ENCODE measurements around the gene MROH8. TPM values are rescaled to one million over a fixed set of nuclear protein-coding genes. Genes with fewer than 3 reads are reported as not detected.

Gene MROH8
- total and polyA plus RNA-seq, 3 experiments from 2014 or later, result 1.6 to 3.0 (median 2.6) TPM

GRCh38 chr20:37204056-37204455 is 24.7 kb upstream of the MROH8 start:
- Mint-ChIP-seq H3K27ac (peak overlapping the region in 1 of 8 donors; percentile 38), H3K9me3 (no peaks in the 10 kb centered on the region), H3K27me3 (no peaks in the 10 kb centered on the region), H3K36me3 (peaks cover 7 to 91% (median 28%) of the 10 kb centered on the region in 3 donors), H3K4me1 (peaks cover 4 to 5% (median 4%) of the 10 kb centered on the region in 3 donors), H3K4me3 (no peak overlapping the region)
- no peak for DNase-seq
- peaks cover 63% of the 10 kb centered on the region for H3K36me3 ChIP-seq (ENCODE audit: insufficient read depth, low read length)
- H3K27ac ChIP-seq (ENCODE audit: low read depth, low read length), result no peak overlapping the region
- H3K27me3 ChIP-seq (ENCODE audit: insufficient read depth, low read length, poor library complexity, severe bottlenecking), result no peaks in the 10 kb centered on the region
- POLR2A ChIA-PET, result no interaction called here
- CTCF ChIA-PET, result interaction anchor here (3.6 kb wide), 1 partner anchor 8 kb away, joined by 14 read pairs; no protein-coding TSS in a partner anchor
- no peak overlapping the region for H3K4me3 ChIP-seq (ENCODE audit: low read length)
- H3K9me3 ChIP-seq (ENCODE audit: low read length), result no peaks in the 10 kb centered on the region
- no peaks in the 10 kb centered on the region for H3K4me1 ChIP-seq (ENCODE audit: insufficient read depth, low read length)

GRCh38 chr20:37202267-37202943 is 23.1 kb upstream of the MROH8 start:
- Histone ChIP-seq H3K4me3 (ENCODE audit: low read length) (no peak overlapping the region), H3K27me3 (ENCODE audit: insufficient read depth, low read length, poor library complexity, severe bottlenecking) (no peaks in the 10 kb centered on the region), H3K27ac (ENCODE audit: low read depth, low read length) (no peak overlapping the region), H3K9me3 (ENCODE audit: low read length) (no peaks in the 10 kb centered on the region), H3K36me3 (ENCODE audit: insufficient read depth, low read length) (peaks cover 58% of the 10 kb centered on the region), H3K4me1 (ENCODE audit: insufficient read depth, low read length) (no peaks in the 10 kb centered on the region)
- POLR2A ChIA-PET, result no interaction called here
- Mint-ChIP-seq H3K4me1 (peaks cover 4 to 8% (median 4%) of the 10 kb centered on the region in 3 donors), H3K4me3 (no peak overlapping the region), H3K9me3 (no peaks in the 10 kb centered on the region), H3K36me3 (peaks cover 12 to 90% (median 24%) of the 10 kb centered on the region in 3 donors), H3K27ac (peak overlapping the region in 2 of 8 donors; percentile 41 to 47), H3K27me3 (no peaks in the 10 kb centered on the region)
- CTCF ChIA-PET, result interaction anchor here (1.4 to 2.7 kb wide), 2 partner anchors 12 to 331 kb away, joined by 4 to 8 read pairs; no protein-coding TSS in a partner anchor
- peak in 1 of 5 donors; percentile 12 for DNase-seq

GRCh38 chr20:37201827-37202162 is 22.4 kb upstream of the MROH8 start:
- H3K27ac Mint-ChIP-seq, result peak overlapping the region in 2 of 8 donors; percentile 41
- no peak overlapping the region for H3K4me3 Mint-ChIP-seq
- peaks cover 12 to 89% (median 23%) of the 10 kb centered on the region in 3 donors for H3K36me3 Mint-ChIP-seq
- Histone ChIP-seq H3K27me3 (ENCODE audit: insufficient read depth, low read length, poor library complexity, severe bottlenecking) (no peaks in the 10 kb centered on the region), H3K4me3 (ENCODE audit: low read length) (no peak overlapping the region), H3K27ac (ENCODE audit: low read depth, low read length) (no peak overlapping the region), H3K9me3 (ENCODE audit: low read length) (no peaks in the 10 kb centered on the region), H3K36me3 (ENCODE audit: insufficient read depth, low read length) (peaks cover 52% of the 10 kb centered on the region), H3K4me1 (ENCODE audit: insufficient read depth, low read length) (no peaks in the 10 kb centered on the region)
- no peaks in the 10 kb centered on the region for H3K27me3 Mint-ChIP-seq
- peaks cover 9 to 13% (median 10%) of the 10 kb centered on the region in 3 donors for H3K4me1 Mint-ChIP-seq
- no peaks in the 10 kb centered on the region for H3K9me3 Mint-ChIP-seq
- ChIA-PET POLR2A (interaction anchor here (0.7 kb wide), 1 partner anchor 333 kb away, joined by 4 read pairs; no protein-coding TSS in a partner anchor), CTCF (interaction anchor here (1.1 to 2.7 kb wide), 3 partner anchors 10 to 332 kb away, joined by 5 to 8 read pairs (median 6); no protein-coding TSS in a partner anchor)
- DNase-seq, result no peak

- Mint-ChIP-seq H3K36me3 (peaks cover 12 to 87% (median 27%) of the 10 kb centered on the region in 3 donors), H3K9me3 (no peaks in the 10 kb centered on the region), H3K27me3 (no peaks in the 10 kb centered on the region), H3K27ac (peak overlapping the region in 1 of 8 donors; percentile 38), H3K4me3 (no peak overlapping the region), H3K4me1 (peaks cover 15 to 18% (median 15%) of the 10 kb centered on the region in 3 donors)
- Histone ChIP-seq H3K9me3 (ENCODE audit: low read length) (no peaks in the 10 kb centered on the region), H3K4me3 (ENCODE audit: low read length) (no peak overlapping the region), H3K27me3 (ENCODE audit: insufficient read depth, low read length, poor library complexity, severe bottlenecking) (no peaks in the 10 kb centered on the region), H3K36me3 (ENCODE audit: insufficient read depth, low read length) (peaks cover 51% of the 10 kb centered on the region), H3K4me1 (ENCODE audit: insufficient read depth, low read length) (no peaks in the 10 kb centered on the region), H3K27ac (ENCODE audit: low read depth, low read length) (no peak overlapping the region)
- CTCF ChIA-PET, result interaction anchor here (1.1 to 2.7 kb wide), 3 partner anchors 9 to 332 kb away, joined by 5 to 8 read pairs (median 6); no protein-coding TSS in a partner anchor
- POLR2A ChIA-PET, result interaction anchor here (0.7 kb wide), 1 partner anchor 334 kb away, joined by 4 read pairs; no protein-coding TSS in a partner anchor
- DNase-seq, result no peak
These were observed 21.8 kb upstream of the MROH8 start for GRCh38 chr20:37200926-37201826.

GRCh38 chr20:37200376-37200775 is 21.0 kb upstream of the MROH8 start:
- no peaks in the 10 kb centered on the region for H3K9me3 Mint-ChIP-seq
- Histone ChIP-seq H3K9me3 (ENCODE audit: low read length) (no peaks in the 10 kb centered on the region), H3K27me3 (ENCODE audit: insufficient read depth, low read length, poor library complexity, severe bottlenecking) (no peaks in the 10 kb centered on the region), H3K27ac (ENCODE audit: low read depth, low read length) (no peak overlapping the region), H3K4me1 (ENCODE audit: insufficient read depth, low read length) (peaks cover 6% of the 10 kb centered on the region), H3K4me3 (ENCODE audit: low read length) (no peak overlapping the region), H3K36me3 (ENCODE audit: insufficient read depth, low read length) (peaks cover 47% of the 10 kb centered on the region)
- peaks cover 9 to 83% (median 25%) of the 10 kb centered on the region in 3 donors for H3K36me3 Mint-ChIP-seq
- no peaks in the 10 kb centered on the region for H3K27me3 Mint-ChIP-seq
- no peak overlapping the region for H3K4me3 Mint-ChIP-seq
- H3K27ac Mint-ChIP-seq, result peak overlapping the region in 1 of 8 donors; percentile 21
- POLR2A ChIA-PET, result no interaction called here
- no peak for DNase-seq
- CTCF ChIA-PET, result interaction anchor here (0.8 to 1.9 kb wide), 2 partner anchors 10 to 334 kb away, joined by 5 to 6 read pairs; no protein-coding TSS in a partner anchor
- H3K4me1 Mint-ChIP-seq, result peaks cover 20% of the 10 kb centered on the region in 3 donors

- Mint-ChIP-seq H3K27me3 (no peaks in the 10 kb centered on the region), H3K36me3 (peaks cover 4 to 76% (median 16%) of the 10 kb centered on the region in 3 donors), H3K9me3 (no peaks in the 10 kb centered on the region), H3K27ac (peak overlapping the region in 4 of 8 donors; percentile 6 to 78 (median 36)), H3K4me3 (no peak overlapping the region), H3K4me1 (peaks cover 29 to 32% (median 29%) of the 10 kb centered on the region in 3 donors)
- no peak for DNase-seq
- Histone ChIP-seq H3K36me3 (ENCODE audit: insufficient read depth, low read length) (peaks cover 35% of the 10 kb centered on the region), H3K9me3 (ENCODE audit: low read length) (no peaks in the 10 kb centered on the region), H3K27me3 (ENCODE audit: insufficient read depth, low read length, poor library complexity, severe bottlenecking) (no peaks in the 10 kb centered on the region), H3K4me1 (ENCODE audit: insufficient read depth, low read length) (peaks cover 16% of the 10 kb centered on the region), H3K27ac (ENCODE audit: low read depth, low read length) (no peak overlapping the region), H3K4me3 (ENCODE audit: low read length) (no peak overlapping the region)
- ChIA-PET CTCF (no interaction called here), POLR2A (no interaction called here)
These were observed 19.7 kb upstream of the MROH8 start for GRCh38 chr20:37198932-37199660.

GRCh38 chr20:37194621-37195417 is 15.5 kb upstream of the MROH8 start:
- peaks cover 45% of the 10 kb centered on the region for H3K4me1 ChIP-seq (ENCODE audit: insufficient read depth, low read length)
- peaks cover 59 to 64% (median 64%) of the 10 kb centered on the region in 3 donors for H3K4me1 Mint-ChIP-seq
- H3K4me3 ChIP-seq (ENCODE audit: low read length), result no peak overlapping the region
- POLR2A ChIA-PET, result interaction anchor here (0.5 to 1.2 kb wide), 5 partner anchors 16 to 1578 kb away, joined by 3 read pairs; no protein-coding TSS in a partner anchor
- DNase-seq, result peak in 1 of 5 donors; percentile 13
- peaks cover 4 to 68% (median 10%) of the 10 kb centered on the region in 3 donors for H3K36me3 Mint-ChIP-seq
- H3K9me3 Mint-ChIP-seq, result no peaks in the 10 kb centered on the region
- H3K27ac ChIP-seq (ENCODE audit: low read depth, low read length), result no peak overlapping the region
- no peaks in the 10 kb centered on the region for H3K9me3 ChIP-seq (ENCODE audit: low read length)
- no peaks in the 10 kb centered on the region for H3K27me3 ChIP-seq (ENCODE audit: insufficient read depth, low read length, poor library complexity, severe bottlenecking)
- peak overlapping the region in 1 of 7 donors; percentile 39 for H3K4me3 Mint-ChIP-seq
- CTCF ChIA-PET, result interaction anchor here (0.9 to 4.6 kb wide), 13 partner anchors 11 to 801 kb away, joined by 3 to 34 read pairs (median 7); partner anchors contain the start of genes BLCAP, MROH8 and RPN2
- H3K27me3 Mint-ChIP-seq, result no peaks in the 10 kb centered on the region
- H3K36me3 ChIP-seq (ENCODE audit: insufficient read depth, low read length), result peaks cover 14% of the 10 kb centered on the region
- H3K27ac Mint-ChIP-seq, result peak overlapping the region in 7 of 8 donors; percentile 41 to 85 (median 64)

All from CD8-positive, alpha-beta memory T cell (primary cell).